Measurements from ENCODE around the gene ZNF175.

- TF ChIP-seq CTCF (conservative IDR thresholded peaks at IDR 0.05; ENCODE audit: low read depth, low read length) (no peak), EZH2 (IDR thresholded peaks at IDR 0.05; ENCODE audit: borderline replicate concordance, low read depth, low read length, poor library complexity, severe bottlenecking) (no peak)
Measured at GRCh38 chr19:51572410-51572809, 1.3 kb downstream of the ZNF175 start.
